ENCODE results near the gene GIT2. TPM values are rescaled to one million over a fixed set of nuclear protein-coding genes. Genes with fewer than 3 reads are reported as not detected.

The GIT2 gene
- total and polyA plus RNA-seq, 2 of the 13 experiments (the other 11 are each of a cell fraction or from before 2014, with no cell fraction given): 18.4 to 19.8 TPM

DNA sequence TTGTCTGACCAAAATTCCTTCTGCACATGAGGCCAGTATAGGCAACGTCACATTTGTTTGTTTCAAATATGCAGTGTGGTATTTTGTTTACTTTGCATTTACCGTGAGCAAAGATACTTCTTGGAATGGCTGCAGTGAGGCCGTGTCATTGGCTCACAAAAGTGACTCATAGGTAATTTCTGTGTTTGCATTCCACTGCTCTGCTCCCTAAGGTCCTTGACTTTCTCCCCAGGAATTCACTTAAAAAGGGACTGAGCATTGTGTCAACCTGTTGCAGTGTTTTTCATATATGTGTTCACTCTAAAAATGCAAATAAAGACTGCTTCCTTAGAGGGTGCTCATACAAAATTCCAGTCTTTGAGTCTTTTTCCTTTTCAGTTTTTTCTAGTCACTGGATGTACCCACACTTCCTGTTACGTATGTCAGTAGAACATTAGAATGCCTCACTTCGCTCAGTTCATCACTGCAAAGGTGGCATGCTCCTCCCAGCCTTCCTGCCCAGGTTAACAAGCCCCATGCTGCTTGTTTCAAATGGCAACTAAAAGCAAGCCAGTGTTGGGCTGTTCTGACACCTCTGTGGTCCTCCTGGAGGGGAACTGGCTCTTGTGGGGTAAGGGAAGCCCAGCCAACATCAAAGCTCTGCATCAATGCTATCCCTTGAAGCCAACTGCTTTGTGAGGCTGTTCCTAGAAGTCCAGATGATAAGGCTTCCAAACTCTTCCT lies 43.1 kb upstream of the GIT2 start (continued):
- TF ChIP-seq, protein P1, sequence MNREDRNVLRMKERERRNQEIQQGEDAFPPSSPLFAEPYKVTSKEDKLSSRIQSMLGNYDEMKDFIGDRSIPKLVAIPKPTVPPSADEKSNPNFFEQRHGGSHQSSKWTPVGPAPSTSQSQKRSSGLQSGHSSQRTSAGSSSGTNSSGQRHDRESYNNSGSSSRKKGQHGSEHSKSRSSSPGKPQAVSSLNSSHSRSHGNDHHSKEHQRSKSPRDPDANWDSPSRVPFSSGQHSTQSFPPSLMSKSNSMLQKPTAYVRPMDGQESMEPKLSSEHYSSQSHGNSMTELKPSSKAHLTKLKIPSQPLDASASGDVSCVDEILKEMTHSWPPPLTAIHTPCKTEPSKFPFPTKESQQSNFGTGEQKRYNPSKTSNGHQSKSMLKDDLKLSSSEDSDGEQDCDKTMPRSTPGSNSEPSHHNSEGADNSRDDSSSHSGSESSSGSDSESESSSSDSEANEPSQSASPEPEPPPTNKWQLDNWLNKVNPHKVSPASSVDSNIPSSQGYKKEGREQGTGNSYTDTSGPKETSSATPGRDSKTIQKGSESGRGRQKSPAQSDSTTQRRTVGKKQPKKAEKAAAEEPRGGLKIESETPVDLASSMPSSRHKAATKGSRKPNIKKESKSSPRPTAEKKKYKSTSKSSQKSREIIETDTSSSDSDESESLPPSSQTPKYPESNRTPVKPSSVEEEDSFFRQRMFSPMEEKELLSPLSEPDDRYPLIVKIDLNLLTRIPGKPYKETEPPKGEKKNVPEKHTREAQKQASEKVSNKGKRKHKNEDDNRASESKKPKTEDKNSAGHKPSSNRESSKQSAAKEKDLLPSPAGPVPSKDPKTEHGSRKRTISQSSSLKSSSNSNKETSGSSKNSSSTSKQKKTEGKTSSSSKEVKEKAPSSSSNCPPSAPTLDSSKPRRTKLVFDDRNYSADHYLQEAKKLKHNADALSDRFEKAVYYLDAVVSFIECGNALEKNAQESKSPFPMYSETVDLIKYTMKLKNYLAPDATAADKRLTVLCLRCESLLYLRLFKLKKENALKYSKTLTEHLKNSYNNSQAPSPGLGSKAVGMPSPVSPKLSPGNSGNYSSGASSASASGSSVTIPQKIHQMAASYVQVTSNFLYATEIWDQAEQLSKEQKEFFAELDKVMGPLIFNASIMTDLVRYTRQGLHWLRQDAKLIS (CRISPR knock-in tag; IDR thresholded peaks at IDR 0.05): no peak; the same call in 1 of the 2 replicates
- TF ChIP-seq, protein P2, sequence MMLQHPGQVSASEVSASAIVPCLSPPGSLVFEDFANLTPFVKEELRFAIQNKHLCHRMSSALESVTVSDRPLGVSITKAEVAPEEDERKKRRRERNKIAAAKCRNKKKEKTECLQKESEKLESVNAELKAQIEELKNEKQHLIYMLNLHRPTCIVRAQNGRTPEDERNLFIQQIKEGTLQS (CRISPR knock-in tag; IDR thresholded peaks at IDR 0.05): peak; percentile 84
- TF ChIP-seq NR2F2 (IDR thresholded peaks at IDR 0.05; ENCODE audit: borderline replicate concordance, low read depth): peak; percentile 27; the same call in 1 of the 2 replicates
- no peak for TF ChIP-seq RNF2 (conservative IDR thresholded peaks at IDR 0.05; ENCODE audit: low read depth)
- peak; percentile 65 for TF ChIP-seq HDAC1 (CRISPR knock-in tag; IDR thresholded peaks at IDR 0.05)
- TF ChIP-seq ZNF792 (CRISPR knock-in tag; IDR thresholded peaks at IDR 0.05): peak; percentile 83; the same call in 1 of the 2 replicates
- TF ChIP-seq RBM22 (optimal IDR thresholded peaks at IDR 0.05; ENCODE audit: low read length): peak; percentile 60
- TF ChIP-seq SOX13 (IDR thresholded peaks at IDR 0.05): peak; percentile 68
- TF ChIP-seq SOX13 (CRISPR knock-in tag; conservative IDR thresholded peaks at IDR 0.05 in 1 of 2, IDR thresholded peaks at IDR 0.05 in 1 of 2): peak in 1 of 2 experiments; percentile 98; a peak in 2 of 4 replicates
- TF ChIP-seq NKX3-1 (CRISPR knock-in tag; IDR thresholded peaks at IDR 0.05): no peak
- TF ChIP-seq ZFY (CRISPR knock-in tag; IDR thresholded peaks at IDR 0.05): no peak; the same call in 1 of the 2 replicates
- 0 out of 2 replicates have a peak, but pooled peaks have one; percentile 35 for TF ChIP-seq GZF1 (CRISPR knock-in tag; IDR thresholded peaks at IDR 0.05)
- no peak for TF ChIP-seq ZFP37 (CRISPR knock-in tag; IDR thresholded peaks at IDR 0.05; ENCODE audit: borderline replicate concordance)
- TF ChIP-seq CREM (IDR thresholded peaks at IDR 0.05): peak; percentile 83
- TF ChIP-seq CREM (CRISPR knock-in tag; IDR thresholded peaks at IDR 0.05): no peak
- no peak for TF ChIP-seq GABPA (IDR thresholded peaks at IDR 0.05; ENCODE audit: low read depth, low read length)
- peak; percentile 69 for TF ChIP-seq GABPA (CRISPR knock-in tag; IDR thresholded peaks at IDR 0.05; ENCODE audit: low read depth)
- no peak for TF ChIP-seq ZNF652 (CRISPR knock-in tag; IDR thresholded peaks at IDR 0.05; ENCODE audit: borderline replicate concordance, low read depth)
- TF ChIP-seq KLF16 (CRISPR knock-in tag; IDR thresholded peaks at IDR 0.05): peak in 1 of 2 experiments; percentile 76; a peak in 2 of 4 replicates
- TF ChIP-seq, protein P3, sequence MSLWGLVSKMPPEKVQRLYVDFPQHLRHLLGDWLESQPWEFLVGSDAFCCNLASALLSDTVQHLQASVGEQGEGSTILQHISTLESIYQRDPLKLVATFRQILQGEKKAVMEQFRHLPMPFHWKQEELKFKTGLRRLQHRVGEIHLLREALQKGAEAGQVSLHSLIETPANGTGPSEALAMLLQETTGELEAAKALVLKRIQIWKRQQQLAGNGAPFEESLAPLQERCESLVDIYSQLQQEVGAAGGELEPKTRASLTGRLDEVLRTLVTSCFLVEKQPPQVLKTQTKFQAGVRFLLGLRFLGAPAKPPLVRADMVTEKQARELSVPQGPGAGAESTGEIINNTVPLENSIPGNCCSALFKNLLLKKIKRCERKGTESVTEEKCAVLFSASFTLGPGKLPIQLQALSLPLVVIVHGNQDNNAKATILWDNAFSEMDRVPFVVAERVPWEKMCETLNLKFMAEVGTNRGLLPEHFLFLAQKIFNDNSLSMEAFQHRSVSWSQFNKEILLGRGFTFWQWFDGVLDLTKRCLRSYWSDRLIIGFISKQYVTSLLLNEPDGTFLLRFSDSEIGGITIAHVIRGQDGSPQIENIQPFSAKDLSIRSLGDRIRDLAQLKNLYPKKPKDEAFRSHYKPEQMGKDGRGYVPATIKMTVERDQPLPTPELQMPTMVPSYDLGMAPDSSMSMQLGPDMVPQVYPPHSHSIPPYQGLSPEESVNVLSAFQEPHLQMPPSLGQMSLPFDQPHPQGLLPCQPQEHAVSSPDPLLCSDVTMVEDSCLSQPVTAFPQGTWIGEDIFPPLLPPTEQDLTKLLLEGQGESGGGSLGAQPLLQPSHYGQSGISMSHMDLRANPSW (CRISPR knock-in tag; IDR thresholded peaks at IDR 0.05; ENCODE audit: borderline replicate concordance): 0 out of 2 replicates have a peak, but pooled peaks have one; percentile 43
- TF ChIP-seq PITX1 (CRISPR knock-in tag; IDR thresholded peaks at IDR 0.05): peak; percentile 45; the same call in 1 of the 2 replicates
- TF ChIP-seq SRF (IDR thresholded peaks at IDR 0.05; ENCODE audit: low read depth, low read length): no peak
- no peak for TF ChIP-seq RFX1 (IDR thresholded peaks at IDR 0.05)
- no peak for TF ChIP-seq SNRNP70 (IDR thresholded peaks at IDR 0.05; ENCODE audit: low read depth, low read length)
- peak; percentile 75; the same call in 1 of the 2 replicates for TF ChIP-seq SMYD3 (CRISPR knock-in tag; IDR thresholded peaks at IDR 0.05)
- peak; percentile 58; the same call in 1 of the 2 replicates for TF ChIP-seq TARDBP (CRISPR knock-in tag; IDR thresholded peaks at IDR 0.05)
- no peak for TF ChIP-seq PHF8 (CRISPR knock-in tag; IDR thresholded peaks at IDR 0.05)

Measured in HepG2 (cell line).